GM23338 (cell line): ENCODE measurements around the gene ZNF526. TPM values are rescaled to one million over a fixed set of nuclear protein-coding genes. Genes with fewer than 3 reads are reported as not detected.

Experiments used
- ATAC-seq: fragments of 200-7000 bp; cut with Tn5 transposase; 3 replicates; pipeline ENCODE4 v1.9.1; 2020
- DNase-seq: peaks from one replicate; pipeline ENCODE4 v3.0.0-alpha.2; 2015; ENCODE audit warnings: low spot score
- H2AFZ ChIP-seq: fragments of 200-600 bp; sonication (generic); 2 replicates; pipeline ENCODE4 v1.8.0; 2016; ENCODE audit warnings: antibody characterized with exemption, mild to moderate bottlenecking, moderate library complexity
- H3F3A ChIP-seq: fragments of 200-600 bp; sonication (generic); replicated peaks from 2 replicates; pipeline ENCODE4 v1.8.0; 2017; ENCODE audit warnings: antibody characterized with exemption, mixed run types, low read depth
- H3K27ac ChIP-seq: fragments of 200-600 bp; sonication (generic); 2 replicates; pipeline ENCODE4 v1.6.1; 2016; ENCODE audit warnings: low read depth
- H3K27me3 ChIP-seq: fragments of 200-600 bp; sonication (generic); 2 replicates; pipeline ENCODE4 v1.8.0; 2016; ENCODE audit warnings: mild to moderate bottlenecking, mixed run types, moderate library complexity; ENCODE audit not compliant: insufficient read depth
- H3K36me3 ChIP-seq: fragments of 200-600 bp; sonication (generic); 2 replicates; pipeline ENCODE4 v1.8.0; 2016; ENCODE audit warnings: mild to moderate bottlenecking; ENCODE audit not compliant: insufficient read depth
- H3K4me1 ChIP-seq: fragments of 200-600 bp; sonication (generic); 2 replicates; pipeline ENCODE4 v1.8.0; 2016; ENCODE audit warnings: mild to moderate bottlenecking, moderate library complexity; ENCODE audit not compliant: insufficient read depth
- H3K4me2 ChIP-seq: fragments of 200-600 bp; sonication (generic); 2 replicates; pipeline ENCODE4 v1.7.1; 2017; ENCODE audit warnings: mixed run types
- H3K4me3 ChIP-seq: fragments of 200-600 bp; sonication (generic); 2 replicates; pipeline ENCODE4 v1.6.1; 2016; ENCODE audit warnings: mixed run types
- H3K79me2 ChIP-seq: fragments of 200-600 bp; sonication (generic); replicated peaks from 2 replicates; pipeline ENCODE4 v1.8.0; 2017; ENCODE audit warnings: mild to moderate bottlenecking; ENCODE audit not compliant: insufficient read depth
- H3K9me2 ChIP-seq: fragments of 200-600 bp; sonication (generic); 2 replicates; pipeline ENCODE4 v1.8.0; 2017; ENCODE audit not compliant: insufficient read depth
- H4K20me1 ChIP-seq: fragments of 200-600 bp; sonication (generic); replicated peaks from 2 replicates; pipeline ENCODE4 v1.8.0; 2017; ENCODE audit warnings: mild to moderate bottlenecking; ENCODE audit not compliant: insufficient read depth
- H3K27ac Mint-ChIP-seq: 2 replicates; pipeline ENCODE4 v1.8.0; 2020; ENCODE audit warnings: inconsistent platforms, mild to moderate bottlenecking, moderate library complexity, mixed read lengths
- H3K27me3 Mint-ChIP-seq: 3 replicates; pipeline ENCODE4 v1.8.0; 2022; ENCODE audit warnings: low read depth, mild to moderate bottlenecking, moderate library complexity, mixed read lengths, inconsistent platforms; ENCODE audit not compliant: insufficient read depth, poor library complexity
- H3K36me3 Mint-ChIP-seq: 3 replicates; pipeline ENCODE4 v1.8.0; 2021; ENCODE audit warnings: low read depth, mild to moderate bottlenecking, inconsistent platforms, moderate library complexity, mixed read lengths
- H3K4me1 Mint-ChIP-seq: 3 replicates; pipeline ENCODE4 v1.8.0; 2020; ENCODE audit warnings: mild to moderate bottlenecking, inconsistent platforms, mixed read lengths
- H3K4me3 Mint-ChIP-seq: 3 replicates; pipeline ENCODE4 v1.8.0; 2021; ENCODE audit warnings: moderate library complexity, mild to moderate bottlenecking, inconsistent platforms, mixed read lengths
- H3K9me3 Mint-ChIP-seq: 3 replicates; pipeline ENCODE4 v1.8.0; 2020; ENCODE audit warnings: moderate library complexity, mild to moderate bottlenecking, inconsistent platforms, mixed read lengths
- CREB1 ChIP-seq: fragments of 250-450 bp; sonication (Bioruptor Pico); IDR thresholded peaks from 2 replicates; pipeline ENCODE4 v1.5.0; 2020; ENCODE audit warnings: low read depth, mild to moderate bottlenecking, moderate library complexity
- ETS1 ChIP-seq: IDR thresholded peaks from 2 replicates; pipeline ENCODE4 v1.6.1; 2016; ENCODE audit warnings: antibody characterized with exemption
- EZH2phosphoT487 ChIP-seq: fragments of 200-600 bp; sonication (generic); IDR thresholded peaks from one replicate; pipeline ENCODE4 v1.8.1; 2018; ENCODE audit warnings: antibody characterized with exemption; ENCODE audit not compliant: unreplicated experiment
- NANOG ChIP-seq: IDR thresholded peaks from 2 replicates; pipeline ENCODE4 v1.6.1; 2016; ENCODE audit warnings: antibody characterized with exemption, borderline replicate concordance
- POLR2AphosphoS5 ChIP-seq: IDR thresholded peaks from 2 replicates; pipeline ENCODE4 v1.6.1; 2016; ENCODE audit warnings: antibody characterized with exemption, low read depth
- STAT1 ChIP-seq: IDR thresholded peaks from one replicate; pipeline ENCODE4 v1.6.1; 2016; ENCODE audit warnings: antibody characterized with exemption; ENCODE audit not compliant: unreplicated experiment
- ZNF114 ChIP-seq: fragments of 250-450 bp; sonication (Bioruptor Pico); IDR thresholded peaks from 2 replicates; pipeline ENCODE4 v1.5.0; 2020; ENCODE audit warnings: mild to moderate bottlenecking, moderate library complexity
- ZNF462 ChIP-seq: fragments of 250-450 bp; sonication (Bioruptor Pico); IDR thresholded peaks from 2 replicates; pipeline ENCODE4 v1.5.0; 2020; ENCODE audit warnings: mild to moderate bottlenecking, moderate library complexity
- polyA plus RNA-seq: library from polyadenylated mRNA; unstranded; fragments of >200 nt; fragmentation: Nextera tagmentation; extraction: Ambion mirVana; gene quantifications from 2 replicates; pipeline ENCODE4 v1.2.1, GENCODE V29; 2016
- total RNA-seq: library from RNA; depleted of rRNA; stranded (reverse); fragments of >200 nt; shearing (Covaris generic); gene quantifications from 2 replicates; pipeline ENCODE4 v1.2.3, GENCODE V29; 2014

The ZNF526 gene
- total and polyA plus RNA-seq, 2 experiments from 2014 or later = 4.7 to 13.3 TPM

GRCh38 chr19:42229301-42229854 lies 9.3 kb downstream of the ZNF526 start (continued):
- TF ChIP-seq ZNF462 (CRISPR knock-in tag) = no peak
- TF ChIP-seq POLR2AphosphoS5 = no peak
- no peak for TF ChIP-seq ZNF114 (CRISPR knock-in tag)
- TF ChIP-seq ETS1 = no peak
- TF ChIP-seq EZH2phosphoT487 = no peak
- no peak for TF ChIP-seq NANOG
- TF ChIP-seq CREB1 (CRISPR knock-in tag) = no peak

GRCh38 chr19:42229855-42230351 lies 9.8 kb downstream of the ZNF526 start:
- Mint-ChIP-seq H3K36me3 (peaks cover 75% of the 10 kb centered on the region), H3K27ac (no peak overlapping the region), H3K4me1 (no peaks in the 10 kb centered on the region), H3K4me3 (no peak overlapping the region), H3K9me3 (no peaks in the 10 kb centered on the region; the same call in 2 of the 3 replicates), H3K27me3 (peaks cover 7% of the 10 kb centered on the region)
- Histone ChIP-seq H3K4me3 (no peak overlapping the region), H2AFZ (no peak overlapping the region), H3K9me2 (no peaks in the 10 kb centered on the region), H3K4me1 (no peaks in the 10 kb centered on the region), H3K79me2 (no peaks in the 10 kb centered on the region), H3K36me3 (no peaks in the 10 kb centered on the region; the same call in 1 of the 2 replicates), H3K27ac (no peak overlapping the region), H4K20me1 (peaks cover 11% of the 10 kb centered on the region), H3K27me3 (no peaks in the 10 kb centered on the region), H3K4me2 (no peak overlapping the region), H3F3A (peaks cover 19% of the 10 kb centered on the region; the same call in 1 of the 2 replicates)
- DNase-seq (no peak), ATAC-seq (no peak)
- TF ChIP-seq STAT1 = no peak
- no peak for TF ChIP-seq ETS1
